Stomach (tissue), 9 donors: ENCODE measurements around the gene HLA-DMB. TPM values are rescaled to one million over a fixed set of nuclear protein-coding genes. Genes with fewer than 3 reads are reported as not detected.
A peak's percentile ranks its signal among the peaks of the same experiment; 100 is the strongest.

Experiments
- DNase-seq, 2 donors: peaks; one replicate each; pipeline versions ENCODE4 v3.0.0 to v3.0.0-alpha.2; 2013 to 2019
- H3K27ac ChIP-seq, 5 donors: fragments of 200-600 bp in 4 of 5; sonication (generic) in 4 of 5; one replicate each; pipeline ENCODE4 v1.5.1; 2013 to 2019; ENCODE audit warnings: mild to moderate bottlenecking in 1 of 5, moderate library complexity in 1 of 5
- H3K27me3 ChIP-seq, 3 donors: fragments of 200-600 bp; sonication (generic); one replicate each; pipeline ENCODE4 v1.5.1; 2017 to 2019; ENCODE audit warnings: mixed run types in 1 of 3
- H3K36me3 ChIP-seq, 4 donors: fragments of 200-600 bp; sonication (generic); 1 replicate in 3 of 4; 2 replicates in 1 of 4; pipeline ENCODE4 v1.5.1; 2016 to 2019
- H3K4me1 ChIP-seq, 4 donors: fragments of 200-600 bp; sonication (generic); one replicate each; pipeline ENCODE4 v1.5.1; 2016 to 2019
- H3K4me3 ChIP-seq, 4 donors: fragments of 200-600 bp; sonication (generic) in 3 of 4; one replicate each; pipeline ENCODE4 v1.5.1; 2016 to 2019; ENCODE audit warnings: mild to moderate bottlenecking in 1 of 4
- H3K9me3 ChIP-seq, 4 donors: fragments of 200-600 bp; sonication (generic); one replicate each; pipeline ENCODE4 v1.5.1; 2016 to 2019
- CTCF ChIP-seq, 7 experiments: fragments of 450-650 bp in 4 of 7; fragments of 200-600 bp in 3 of 7; sonication (generic) in 3 of 7; IDR thresholded peaks; one replicate each; pipeline ENCODE4 v1.5.1; 2016 to 2019; ENCODE audit warnings: antibody characterized with exemption in 7 of 7, control low read depth in 2 of 7, mild to moderate bottlenecking in 1 of 7
- EP300 ChIP-seq: sonication (generic); formaldehyde crosslinking; IDR thresholded peaks from one replicate; pipeline ENCODE4 v1.6.1; 2017; ENCODE audit warnings: antibody characterized with exemption
- POLR2A ChIP-seq, 4 donors: fragments of 450-650 bp; IDR thresholded peaks; one replicate each; pipeline ENCODE4 v1.6.1; 2016; ENCODE audit warnings: antibody characterized with exemption in 4 of 4, control low read depth in 2 of 4, mild to moderate bottlenecking in 1 of 4, moderate library complexity in 1 of 4
- POLR2AphosphoS5 ChIP-seq, 3 donors: sonication (generic); formaldehyde crosslinking; IDR thresholded peaks; one replicate each; pipeline ENCODE4 v1.6.1; 2016; ENCODE audit warnings: antibody characterized with exemption in 3 of 3
- WGBS, 5 donors: extraction: QIAGEN DNeasy Blood & Tissue Kit in 3 of 5; methylation state at CpG; one replicate each; pipeline versions ENCODE4 v1.1.5 to v1.1.7; 2013 to 2018; 5-methylcytosine and 5-hydroxymethylcytosine counted together
- intact Hi-C: fragments of 100-400 bp; cut with DNase I; formaldehyde crosslinking; loops from one replicate; pipeline ENCODE4 v1.15.1; 2023; ENCODE audit warnings: low total_unique reads
- polyA plus RNA-seq, 3 donors: library from polyadenylated mRNA; stranded (reverse); fragments of 200-250 nt; gene quantifications; one replicate each; pipeline ENCODE4 v1.2.3, GENCODE V29; 2013
- small RNA-seq, 4 donors: library from RNA; depleted of rRNA; stranded (forward); fragments of <200 nt; gene quantifications; one replicate each; pipeline ENCODE3, GENCODE V24; 2016
- total RNA-seq, 5 donors: library from RNA; depleted of rRNA; stranded (reverse); fragments of >200 nt; gene quantifications; one replicate each; pipeline versions ENCODE4 v1.1.0 to v1.2.3, GENCODE V29; 2014 to 2016
- donor health status: healthy with polysubstance abuse.
- donor health status: Bipolar disorder and iron deficiency.
- donor health status: healthy.

Gene HLA-DMB
- total and polyA plus RNA-seq, 8 donors, result 7.6 to 27.1 (median 11.8) TPM; not detected in 1

GRCh38 chr6:32887616-32888015, 53.2 kb downstream of the HLA-DMB start:
- DNase-seq, result no peak
- Histone ChIP-seq H3K27me3 (no peaks in the 10 kb centered on the region), H3K36me3 (no peaks in the 10 kb centered on the region), H3K9me3 (no peaks in the 10 kb centered on the region), H3K4me1 (peaks cover 0 to 12% (median 4%) of the 10 kb centered on the region in 4 donors), H3K4me3 (no peak overlapping the region), H3K27ac (no peak overlapping the region)
- no peak for TF ChIP-seq POLR2AphosphoS5 (IDR thresholded peaks at IDR 0.05)
- TF ChIP-seq EP300, result no peak
- no peak for TF ChIP-seq POLR2A (IDR thresholded peaks at IDR 0.05)
- no peak for TF ChIP-seq CTCF (IDR thresholded peaks at IDR 0.05)
- 69 to 86% (median 80%) methylated on average over 5 of the region's 5 CpGs for WGBS, 5 donors
- intact Hi-C loops, result loop anchor here (10.0 kb wide), 1 partner anchor 47 kb away; no protein-coding TSS in a partner anchor

GRCh38 chr6:32886681-32887383, 54.0 kb downstream of the HLA-DMB start:
- no peak for DNase-seq
- Histone ChIP-seq H3K4me1 (peaks cover 0 to 12% (median 4%) of the 10 kb centered on the region in 4 donors), H3K27ac (no peak overlapping the region), H3K27me3 (no peaks in the 10 kb centered on the region), H3K4me3 (no peak overlapping the region), H3K36me3 (no peaks in the 10 kb centered on the region), H3K9me3 (no peaks in the 10 kb centered on the region)
- no peak for TF ChIP-seq POLR2A (IDR thresholded peaks at IDR 0.05)
- no peak for TF ChIP-seq EP300
- TF ChIP-seq CTCF (IDR thresholded peaks at IDR 0.05), result no peak
- TF ChIP-seq POLR2AphosphoS5 (IDR thresholded peaks at IDR 0.05), result no peak
- intact Hi-C loops, result loop anchor here (10.0 kb wide), 1 partner anchor 48 kb away; no protein-coding TSS in a partner anchor
- WGBS, 5 donors, result 46 to 60% (median 51%) methylated on average over 3 of the region's 3 CpGs

DNA sequence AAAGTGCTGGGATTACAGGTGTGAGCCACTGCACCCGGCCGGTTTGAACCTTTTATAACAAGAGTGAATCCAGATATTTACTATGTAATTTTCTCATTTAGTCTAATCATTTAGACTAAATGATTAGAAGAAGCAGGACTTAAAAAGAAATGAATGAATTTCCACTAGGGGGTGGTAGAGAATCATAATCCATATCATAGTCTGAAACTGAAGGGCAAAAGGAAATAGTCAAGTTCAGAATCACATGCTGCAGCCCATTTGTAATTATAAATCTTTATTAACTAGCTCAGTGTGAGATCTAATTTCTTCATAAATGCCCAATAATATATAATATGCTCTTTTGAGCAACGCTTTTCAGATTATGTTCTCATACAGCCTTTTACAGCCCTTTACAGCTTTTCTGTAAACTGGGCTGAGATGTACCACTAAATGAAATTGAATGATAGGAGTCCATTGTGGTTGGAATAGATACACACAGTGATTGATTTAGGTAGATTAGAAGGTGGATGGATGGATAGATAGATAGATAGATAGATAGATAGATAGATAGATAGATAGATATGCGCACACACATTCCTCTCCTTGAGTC, 55.0 kb downstream of the HLA-DMB start:
- no peaks in the 10 kb centered on the region for H3K27me3 ChIP-seq
- no peak overlapping the region for H3K27ac ChIP-seq
- no peaks in the 10 kb centered on the region for H3K9me3 ChIP-seq
- 40 to 52% (median 50%) methylated on average over 4 of the region's 4 CpGs for WGBS, 5 donors
- peak in 1 of 2 donors; percentile 88 for DNase-seq
- TF ChIP-seq POLR2A (IDR thresholded peaks at IDR 0.05) (no peak), CTCF (IDR thresholded peaks at IDR 0.05) (peak in 5 of 7 experiments; percentile 22 to 73 (median 61)), EP300 (no peak)
- H3K36me3 ChIP-seq, result no peaks in the 10 kb centered on the region
- no peak overlapping the region for H3K4me3 ChIP-seq
- H3K4me1 ChIP-seq, result peaks cover 0 to 12% (median 4%) of the 10 kb centered on the region in 4 donors
- intact Hi-C loops, result loop anchor here (10.0 kb wide), 1 partner anchor 49 kb away; no protein-coding TSS in a partner anchor

Small RNA genes lying within 50 kb of the gene (small RNA-seq; reads per million reads assigned to genes)
- 0 reads per million in 4 donors for gene HLA-Z

Other genes starting within 250 kb of the HLA-DMB start
- gene HLA-DQA2, start 199.6 kb downstream of the HLA-DMB start, total RNA-seq, result 1 to 10 TPM in 1 of 5 donors, not detected in 4; 3.3 TPM
- gene HLA-DQA2, start 199.6 kb downstream of the HLA-DMB start, polyA plus RNA-seq, result under 1 TPM in 1 of 3 donors, not detected in 2; 0.23 TPM
- gene HLA-DQB2, start 177.5 kb downstream of the HLA-DMB start, total RNA-seq, result 1 to 10 TPM in 2 of 5 donors, not detected in 3; 1.1 to 4.9 TPM
- gene HLA-DQB2, start 177.5 kb downstream of the HLA-DMB start, polyA plus RNA-seq, result 1 to 10 TPM in 1 of 3 donors, not detected in 2; 1.6 TPM
- 10 to 100 TPM in 1 of 5 donors, 1 to 10 TPM in 2, not detected in 2; 1.3 to 62.9 (median 2.9) TPM for gene HLA-DOB, start 124.0 kb downstream of the HLA-DMB start, total RNA-seq
- gene HLA-DOB, start 124.0 kb downstream of the HLA-DMB start, polyA plus RNA-seq, result 1 to 10 TPM in 2 of 3 donors, under 1 TPM in 1; 0.81 to 5.0 (median 1.2) TPM
- gene TAP2, start 102.3 kb downstream of the HLA-DMB start, total RNA-seq, result 100 to 1,000 TPM in 1 of 5 donors, 10 to 100 TPM in 3, 1 to 10 TPM in 1; 3.8 to 449 (median 12.2) TPM
- gene TAP2, start 102.3 kb downstream of the HLA-DMB start, polyA plus RNA-seq, result 10 to 100 TPM in 1 of 3 donors, 1 to 10 TPM in 2; 1.2 to 24.6 (median 4.4) TPM
- gene PSMB8, start 97.0 kb downstream of the HLA-DMB start, total RNA-seq, result 10 to 100 TPM in 3 of 5 donors, 1 to 10 TPM in 2; 2.7 to 32.1 (median 16.7) TPM
- 100 to 1,000 TPM in 2 of 3 donors, 10 to 100 TPM in 1; 88.6 to 177 (median 124) TPM for gene PSMB8, start 97.0 kb downstream of the HLA-DMB start, polyA plus RNA-seq
- 10 to 100 TPM; 16.0 to 54.7 (median 29.6) TPM for gene TAP1, start 87.3 kb downstream of the HLA-DMB start, total RNA-seq
- gene TAP1, start 87.3 kb downstream of the HLA-DMB start, polyA plus RNA-seq, result 100 to 1,000 TPM in 1 of 3 donors, 10 to 100 TPM in 2; 10.8 to 117 (median 15.5) TPM
- gene PSMB9, start 86.8 kb downstream of the HLA-DMB start, total RNA-seq, result 10 to 100 TPM in 1 of 5 donors, 1 to 10 TPM in 4; 5.4 to 18.7 (median 6.8) TPM
- gene PSMB9, start 86.8 kb downstream of the HLA-DMB start, polyA plus RNA-seq, result 100 to 1,000 TPM in 1 of 3 donors, 10 to 100 TPM in 2; 33.2 to 107 (median 91.6) TPM
- 100 to 1,000 TPM in 1 of 5 donors, 10 to 100 TPM in 2, 1 to 10 TPM in 1, under 1 TPM in 1; 0.87 to 129 (median 34.4) TPM for gene HLA-DMA, start 12.1 kb upstream of the HLA-DMB start, total RNA-seq
- 10 to 100 TPM; 15.1 to 93.2 (median 30.0) TPM for gene HLA-DMA, start 12.1 kb upstream of the HLA-DMB start, polyA plus RNA-seq
- 100 to 1,000 TPM; 111 to 538 (median 190) TPM for gene BRD2, start 27.6 kb upstream of the HLA-DMB start, total RNA-seq
- 10 to 100 TPM; 70.7 to 78.7 (median 74.4) TPM for gene BRD2, start 27.6 kb upstream of the HLA-DMB start, polyA plus RNA-seq
- 1 to 10 TPM in 2 of 5 donors, under 1 TPM in 2, not detected in 1; 0.45 to 3.9 (median 1.9) TPM for gene HLA-DOA, start 68.6 kb upstream of the HLA-DMB start, total RNA-seq
- 1 to 10 TPM in 1 of 3 donors, under 1 TPM in 2; 0.62 to 2.1 (median 0.92) TPM for gene HLA-DOA, start 68.6 kb upstream of the HLA-DMB start, polyA plus RNA-seq
- gene HLA-DPA1, start 132.6 kb upstream of the HLA-DMB start, total RNA-seq, result 100 to 1,000 TPM in 1 of 5 donors, 10 to 100 TPM in 3, under 1 TPM in 1; 0.29 to 171 (median 39.7) TPM
- gene HLA-DPA1, start 132.6 kb upstream of the HLA-DMB start, polyA plus RNA-seq, result 10 to 100 TPM; 14.3 to 34.1 (median 23.3) TPM
- gene HLA-DPB1, start 135.0 kb upstream of the HLA-DMB start, total RNA-seq, result 10 to 100 TPM in 4 of 5 donors, not detected in 1; 10.7 to 46.6 (median 31.9) TPM
- gene HLA-DPB1, start 135.0 kb upstream of the HLA-DMB start, polyA plus RNA-seq, result 10 to 100 TPM; 48.3 to 62.2 (median 51.1) TPM